GM12892 (cell line): Measurements from ENCODE around the gene SURF2.

Source experiments
- DNase-seq: peaks from one replicate; pipeline ENCODE4 v3.0.0; 2011; ENCODE audit not compliant: insufficient read length
- FAIRE-seq: peaks from 2 replicates; lab custom pipeline; 2011; peaks lifted over from hg19 to GRCh38; lab: Jason Lieb, UNC
- POLR2A ChIP-seq: IDR thresholded peaks from 2 replicates; pipeline ENCODE4 v1.6.1; 2011; ENCODE audit warnings: low read depth, low read length, control low read depth
- POLR2AphosphoS5 ChIP-seq: IDR thresholded peaks from 2 replicates; pipeline ENCODE4 v1.6.1; 2011; ENCODE audit warnings: low read depth, low read length, control low read depth
- TAF1 ChIP-seq: IDR thresholded peaks from 2 replicates; pipeline ENCODE4 v1.6.1; 2011; ENCODE audit warnings: low read depth, mild to moderate bottlenecking, control low read depth, low read length, borderline replicate concordance

The SURF2 gene

GRCh38 chr9:133360400-133361393, 4.3 kb downstream of the SURF2 start:
- FAIRE-seq (no peak), DNase-seq (no peak)
- TF ChIP-seq TAF1, result no peak
- peak; percentile 39; the same call in 1 of the 2 replicates for TF ChIP-seq POLR2AphosphoS5
- 0 out of 2 replicates have a peak, but pooled peaks have one; percentile 38 for TF ChIP-seq POLR2A

- DNase-seq (no peak), FAIRE-seq (no peak)
- no peak; the same call in 1 of the 2 replicates for TF ChIP-seq POLR2A
- TF ChIP-seq POLR2AphosphoS5, result peak; percentile 38
Observed at GRCh38 chr9:133361507-133362092, 5.2 kb downstream of the SURF2 start.

GRCh38 chr9:133362359-133363044, 6.2 kb downstream of the SURF2 start:
- DNase-seq, result no peak
- no peak; the same call in 1 of the 2 replicates for TF ChIP-seq POLR2A
- TF ChIP-seq POLR2AphosphoS5, result peak; percentile 34; the same call in 1 of the 2 replicates
- no peak for TF ChIP-seq TAF1
- no peak for FAIRE-seq

GRCh38 chr9:133366435-133366834, 10.1 kb downstream of the SURF2 start:
- DNase-seq, result no peak
- no peak for FAIRE-seq
- TF ChIP-seq POLR2AphosphoS5 (no peak), POLR2A (no peak), TAF1 (no peak)

- TF ChIP-seq POLR2AphosphoS5, result no peak
- TF ChIP-seq POLR2A, result 0 out of 2 replicates have a peak, but pooled peaks have one; percentile 16
- FAIRE-seq (no peak), DNase-seq (no peak)
Observed at GRCh38 chr9:133367221-133367620, 10.9 kb downstream of the SURF2 start.

GRCh38 chr9:133367778-133368177, 11.4 kb downstream of the SURF2 start:
- FAIRE-seq (no peak), DNase-seq (no peak)

GRCh38 chr9:133368249-133368881, 12.0 kb downstream of the SURF2 start:
- no peak for FAIRE-seq
- no peak for DNase-seq
- TF ChIP-seq TAF1 (no peak), POLR2A (no peak; the same call in 1 of the 2 replicates), POLR2AphosphoS5 (no peak)

More at GRCh38 chr9:133367778-133368177, 11.4 kb downstream of the SURF2 start:
- TF ChIP-seq TAF1 (no peak), POLR2AphosphoS5 (no peak), POLR2A (no peak)

- TF ChIP-seq TAF1 (no peak), POLR2AphosphoS5 (no peak)
- FAIRE-seq (no peak), DNase-seq (no peak)
Observed at GRCh38 chr9:133369422-133369821, 13.1 kb downstream of the SURF2 start.

- DNase-seq, result no peak
- TF ChIP-seq POLR2A (no peak), TAF1 (no peak), POLR2AphosphoS5 (no peak)
- FAIRE-seq, result no peak
Observed at GRCh38 chr9:133369933-133370332, 13.6 kb downstream of the SURF2 start.

GRCh38 chr9:133370685-133371084, 14.3 kb downstream of the SURF2 start:
- TF ChIP-seq TAF1 (no peak), POLR2AphosphoS5 (no peak), POLR2A (no peak)
- FAIRE-seq, result no peak
- no peak for DNase-seq

GRCh38 chr9:133371261-133371711, 14.9 kb downstream of the SURF2 start:
- FAIRE-seq (peak; percentile 33), DNase-seq (no peak)
- TF ChIP-seq POLR2A, result no peak
- no peak for TF ChIP-seq POLR2AphosphoS5
- no peak for TF ChIP-seq TAF1

- FAIRE-seq (no peak), DNase-seq (no peak)
- TF ChIP-seq POLR2A (no peak), TAF1 (no peak), POLR2AphosphoS5 (no peak)
Observed at GRCh38 chr9:133372144-133372543, 15.8 kb downstream of the SURF2 start.
